CD4-positive, alpha-beta T cell treated with Interleukin-4 for 1 hour (primary cell): ENCODE results near the gene TDRD3.

Source experiments
- DNase-seq, 2 donors: peaks; one replicate each; pipeline ENCODE4 v3.0.0-alpha.2; 2020 to 2022

Gene TDRD3

DNA sequence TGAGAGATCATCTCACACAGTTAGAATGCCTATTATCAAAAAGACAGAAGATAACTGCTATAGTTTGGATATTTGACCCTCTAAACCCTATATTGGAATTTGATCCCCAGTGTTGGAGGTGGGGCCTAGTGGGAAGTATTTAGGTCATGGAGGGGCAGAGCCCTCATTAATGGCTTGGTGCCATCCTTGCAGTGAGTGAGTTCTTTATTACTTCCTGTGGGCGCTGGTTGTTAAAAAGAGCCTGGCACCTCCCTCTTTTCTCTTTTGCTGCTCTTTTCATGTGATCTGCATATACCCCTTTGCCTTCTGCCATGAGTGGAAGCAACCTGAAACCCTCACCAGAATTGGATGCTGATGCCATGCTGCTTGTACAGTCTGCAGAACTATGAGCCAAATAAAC, 66.8 kb downstream of the TDRD3 start:
- DNase-seq, result no peak

DNA sequence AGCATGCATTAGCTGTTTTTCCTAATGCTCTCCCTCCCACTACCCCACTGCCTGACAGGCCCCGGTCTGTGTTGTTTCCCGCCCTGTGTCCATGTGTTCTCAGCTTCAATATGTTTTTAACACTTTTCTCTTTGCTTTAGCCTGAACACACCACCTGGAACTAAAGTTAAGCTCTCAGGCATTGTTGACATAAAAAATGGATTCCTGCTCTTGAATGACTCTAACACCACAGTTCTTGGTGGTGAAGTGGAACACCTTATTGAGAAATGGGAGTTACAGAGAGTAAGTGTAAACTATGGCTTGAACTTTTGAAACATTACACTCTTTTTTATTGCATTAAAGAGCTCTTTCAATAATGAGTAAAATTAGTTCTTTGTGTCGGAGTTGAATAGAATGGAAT, 70.1 kb downstream of the TDRD3 start:
- no peak for DNase-seq

DNA sequence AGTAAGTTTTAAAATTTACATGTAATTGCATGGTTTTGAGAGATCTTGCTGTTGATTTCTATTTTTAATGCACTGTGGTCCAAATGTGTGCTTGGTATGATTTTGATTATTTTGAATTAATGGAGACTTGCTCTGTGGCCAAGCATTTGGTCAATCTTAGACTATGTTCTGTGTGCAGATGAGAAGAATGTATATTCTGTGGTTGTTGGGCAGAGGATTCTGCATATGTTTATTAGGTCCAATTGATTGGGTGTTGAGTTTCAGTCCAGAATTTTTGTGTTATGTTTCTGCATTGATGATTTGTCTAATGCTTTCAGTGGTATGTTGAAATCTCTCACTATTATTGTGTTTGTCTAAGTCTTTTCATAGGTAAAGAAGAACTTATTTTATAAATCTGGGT, 82.3 kb downstream of the TDRD3 start:
- no peak for DNase-seq

DNA sequence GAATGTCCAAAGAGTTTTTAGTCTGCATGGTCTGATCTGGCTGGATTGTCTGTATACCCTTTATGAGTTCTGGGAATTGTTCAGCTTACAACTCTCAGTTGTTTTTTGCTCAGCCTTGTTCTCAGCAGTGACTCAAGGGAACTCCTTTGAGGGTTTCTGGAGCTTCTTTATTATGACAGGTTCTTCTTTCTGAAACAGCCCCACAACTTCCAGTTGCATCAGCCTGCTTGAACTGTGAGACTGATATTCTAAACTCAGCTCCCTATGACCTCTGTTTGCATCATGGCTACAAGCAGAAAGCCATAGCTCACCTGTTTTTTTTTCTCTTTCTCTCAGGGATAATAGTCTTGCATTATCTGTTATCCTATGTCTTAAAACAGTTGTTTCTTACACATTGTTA, 85.0 kb downstream of the TDRD3 start:
- no peak for DNase-seq

DNA sequence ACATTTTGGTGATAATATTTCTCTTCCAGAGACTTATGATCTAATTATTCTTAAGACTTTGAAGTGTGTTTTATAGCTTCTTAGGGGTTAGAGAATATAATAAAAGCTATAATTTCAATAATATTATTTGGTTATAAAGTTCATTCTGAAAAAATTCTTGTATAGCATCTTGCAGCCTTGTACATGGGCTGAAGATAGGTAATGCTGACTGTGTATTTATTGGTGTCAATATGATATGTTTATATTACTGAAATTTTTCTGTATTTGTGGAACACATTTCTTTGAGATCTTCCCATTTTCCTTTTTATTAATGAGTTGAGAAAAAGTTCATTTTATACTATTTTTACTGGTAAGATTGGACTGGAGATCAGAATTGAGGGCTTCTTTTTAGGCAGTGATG, 87.8 kb downstream of the TDRD3 start:
- no peak for DNase-seq

DNA sequence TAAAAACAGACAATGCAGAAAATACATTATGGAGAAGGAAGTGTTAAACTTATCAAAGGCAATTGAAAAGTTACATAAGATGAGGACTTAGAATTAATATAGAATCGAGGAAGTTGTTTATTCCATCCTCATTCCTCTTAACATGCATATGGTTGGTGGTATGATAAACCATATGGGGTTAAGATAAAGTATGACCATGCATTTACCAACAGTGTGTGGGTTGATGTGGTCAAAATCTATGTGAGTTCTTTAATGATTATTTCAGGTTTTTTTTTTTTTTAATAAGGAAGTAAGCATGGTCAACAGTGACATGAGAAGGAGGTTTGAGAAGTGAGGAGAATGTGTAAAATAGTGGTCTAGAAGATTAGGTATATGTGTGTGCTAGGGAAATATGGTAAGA, 94.5 kb downstream of the TDRD3 start:
- DNase-seq, result no peak

DNA sequence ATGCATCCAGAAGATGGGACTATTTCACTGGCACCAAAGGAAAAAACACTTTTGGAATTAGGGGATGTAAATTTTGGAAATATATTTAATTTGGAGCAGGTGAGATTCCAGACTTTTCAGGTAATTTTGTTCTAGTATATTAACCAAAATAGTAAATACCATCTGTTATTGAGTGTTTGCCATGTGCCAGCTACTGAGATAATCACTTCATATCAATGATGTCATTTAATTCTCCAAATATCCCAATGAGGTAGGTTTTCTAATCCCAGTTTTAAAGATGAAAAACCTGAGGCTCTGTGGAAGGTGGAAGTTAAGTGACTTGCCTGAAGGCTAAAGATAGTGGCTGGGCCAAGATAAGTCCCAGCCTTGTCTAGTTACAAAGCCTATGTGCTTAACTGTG, 95.2 kb downstream of the TDRD3 start:
- DNase-seq, result no peak

DNA sequence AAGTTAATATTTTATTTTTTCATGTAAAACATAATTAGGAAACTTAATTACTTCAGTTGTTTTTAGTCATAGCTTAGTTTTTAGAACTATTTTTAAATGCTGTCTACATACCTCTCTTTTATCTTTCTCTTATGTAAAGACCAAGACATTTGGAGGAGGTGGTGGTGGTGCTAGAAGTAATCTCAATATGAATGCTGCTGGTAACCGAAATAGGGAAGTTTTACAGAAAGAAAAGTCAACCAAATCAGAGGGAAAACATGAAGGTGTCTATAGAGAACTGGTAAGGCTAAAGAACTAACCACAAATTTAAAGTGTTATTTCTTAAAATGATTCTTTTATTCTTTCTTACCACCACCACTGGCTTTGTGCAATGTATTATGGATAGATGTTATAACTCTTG, 97.3 kb downstream of the TDRD3 start:
- DNase-seq, result no peak

DNA sequence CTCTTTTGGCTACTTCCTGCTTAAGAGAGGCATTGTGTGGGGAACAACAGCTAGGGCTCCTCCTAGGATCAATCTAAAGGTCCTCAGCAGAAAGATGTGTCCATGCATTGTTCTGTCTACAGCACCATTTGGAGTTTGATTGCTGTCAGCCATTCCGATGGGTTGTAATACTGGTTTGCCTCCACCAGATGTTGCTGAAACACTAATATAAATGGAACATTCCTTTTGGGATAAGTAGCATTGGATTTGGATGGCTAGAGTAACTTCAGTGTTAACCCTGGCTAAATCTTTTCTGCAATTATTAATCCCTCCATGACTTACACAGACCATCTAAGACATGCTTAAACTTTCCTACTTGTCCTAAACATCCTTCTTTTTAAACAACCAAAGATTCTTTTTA, 104.2 kb downstream of the TDRD3 start:
- no peak for DNase-seq

DNA sequence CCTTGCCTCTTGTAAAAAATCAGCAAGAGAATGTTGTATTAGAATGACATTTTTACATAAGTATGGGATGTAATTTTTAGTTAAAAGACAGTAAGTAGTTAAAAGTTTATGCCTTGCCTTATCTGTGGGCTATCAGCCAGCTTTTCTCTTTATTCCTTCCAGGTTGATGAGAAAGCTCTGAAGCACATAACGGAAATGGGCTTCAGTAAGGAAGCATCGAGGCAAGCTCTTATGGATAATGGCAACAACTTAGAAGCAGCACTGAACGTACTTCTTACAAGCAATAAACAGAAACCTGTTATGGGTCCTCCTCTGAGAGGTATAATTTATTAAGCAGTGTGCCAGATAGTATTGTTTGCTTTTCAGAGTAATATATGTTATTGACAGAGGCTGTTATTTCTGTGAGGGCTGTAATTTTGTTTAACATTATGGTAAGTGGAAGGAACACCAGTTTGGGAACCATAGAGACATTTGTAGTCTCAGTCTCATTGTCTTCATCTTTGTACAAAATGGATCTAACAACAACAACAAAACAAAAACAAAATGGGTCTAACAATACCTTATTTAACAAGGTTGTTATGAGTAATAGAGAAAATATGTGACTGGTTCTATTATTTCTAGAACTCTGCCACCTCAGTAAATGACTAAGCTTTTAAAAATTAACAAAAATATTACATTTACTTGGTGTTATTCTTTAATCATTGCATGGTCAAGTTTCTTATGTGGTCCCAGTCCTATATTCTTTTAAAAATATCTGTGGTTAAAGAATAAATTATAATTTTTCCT, 112.8 kb downstream of the TDRD3 start:
- no peak for DNase-seq

DNA sequence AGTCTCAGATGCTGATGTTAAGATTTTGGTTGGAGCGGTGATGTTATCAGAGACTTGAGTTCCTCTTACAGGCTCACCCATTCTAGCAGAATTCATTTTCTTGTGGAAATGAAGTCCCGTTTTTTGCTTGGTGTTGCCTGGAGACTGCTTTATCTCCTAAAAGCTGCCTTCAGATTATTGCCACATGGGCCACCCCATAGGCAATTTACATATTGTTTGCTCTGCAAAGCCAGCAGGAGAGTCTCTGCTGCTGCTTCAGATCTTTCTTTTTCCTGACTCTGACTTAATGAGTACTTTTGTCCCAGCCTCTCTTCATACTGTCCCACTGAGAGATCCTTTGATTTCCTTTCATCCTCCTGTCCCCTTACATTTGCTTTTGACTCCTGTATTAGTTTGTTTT, 114.6 kb downstream of the TDRD3 start:
- no peak for DNase-seq

DNA sequence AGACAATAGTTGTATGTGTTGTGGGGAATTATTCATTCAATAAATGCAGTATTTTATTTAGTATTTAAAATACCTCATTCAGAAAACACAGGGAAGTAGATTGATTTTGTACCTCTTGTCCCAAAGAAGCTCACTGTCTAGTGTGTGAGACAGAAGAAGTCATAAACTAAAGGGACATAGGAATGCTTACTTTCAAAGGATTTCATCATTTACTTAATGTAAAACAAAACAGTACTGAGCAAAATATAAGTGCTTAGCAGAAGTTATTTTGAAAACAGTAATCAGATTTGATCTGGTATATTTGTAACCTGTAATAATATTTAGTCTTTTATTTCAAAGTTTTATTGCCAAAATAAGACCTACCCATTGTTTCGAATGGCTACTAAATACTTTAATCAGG, 117.9 kb downstream of the TDRD3 start:
- DNase-seq, result no peak

DNA sequence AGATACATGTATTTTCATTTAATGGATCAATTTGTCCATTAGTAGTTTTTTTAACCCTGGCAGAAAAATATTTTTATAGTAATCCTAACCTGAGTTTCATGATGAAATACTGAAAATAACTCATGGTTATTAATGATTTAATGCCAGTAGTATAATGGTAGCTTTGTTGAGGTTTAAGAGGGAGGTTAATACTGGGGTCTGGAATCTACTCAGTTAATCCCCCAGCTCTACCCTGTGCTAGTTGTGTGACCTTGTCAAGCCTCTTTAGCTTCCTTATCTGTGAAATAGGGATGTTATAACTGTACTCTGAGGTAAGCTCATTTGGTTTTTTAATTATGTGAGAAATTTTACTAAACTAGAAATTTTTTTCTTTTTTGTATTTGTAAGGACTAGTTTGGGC, 122.5 kb downstream of the TDRD3 start:
- DNase-seq, result no peak

DNA sequence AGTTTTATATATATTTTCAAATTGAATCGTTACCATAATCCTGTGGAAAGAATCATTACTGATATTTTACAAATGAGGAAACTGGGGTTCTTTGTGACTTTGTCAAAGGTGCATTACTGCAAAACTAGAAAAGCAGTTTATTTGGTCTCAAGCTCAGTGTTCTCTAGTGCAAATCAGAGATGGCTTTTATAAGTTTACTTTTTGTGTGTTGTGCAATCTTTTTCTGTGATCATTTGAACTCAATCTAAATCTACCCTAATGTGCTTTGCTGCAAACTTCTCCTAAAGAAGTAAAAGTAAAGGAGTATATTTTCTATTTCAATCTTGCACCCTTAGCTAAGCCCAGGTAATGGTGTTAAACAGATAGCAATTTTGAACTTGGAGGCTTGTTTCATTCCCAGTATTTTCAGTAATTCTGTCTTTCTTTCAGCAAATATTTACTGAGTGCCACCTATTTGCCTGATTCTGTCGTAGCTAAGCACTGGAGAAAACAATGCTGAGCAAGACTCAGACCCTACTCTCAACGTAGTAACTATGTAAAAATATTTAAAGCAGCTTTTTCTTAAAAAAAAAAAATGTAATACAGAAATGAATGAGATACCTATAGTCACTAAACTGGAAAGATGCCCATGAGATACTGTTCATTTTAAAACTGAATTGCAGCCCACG, 124.0 kb downstream of the TDRD3 start:
- no peak for DNase-seq

DNA sequence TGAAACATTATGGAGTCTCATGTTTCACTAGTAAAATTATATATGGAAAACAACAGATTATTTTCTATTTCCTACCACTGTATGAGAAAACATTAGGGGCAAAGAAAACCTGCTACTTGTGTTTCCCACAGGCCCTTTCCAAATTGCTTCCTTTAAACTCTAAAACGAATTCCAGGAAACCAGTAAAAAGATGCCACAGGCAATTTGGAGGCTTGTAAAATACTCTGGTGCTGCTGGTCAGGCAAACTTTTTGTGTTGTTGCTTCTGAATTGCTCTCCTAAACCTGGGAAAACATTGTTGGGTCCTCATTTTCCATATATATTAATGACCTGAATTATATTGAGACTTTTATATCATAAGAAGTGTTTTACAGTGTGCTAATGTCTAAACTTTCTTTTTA, 141.5 kb downstream of the TDRD3 start:
- no peak for DNase-seq

DNA sequence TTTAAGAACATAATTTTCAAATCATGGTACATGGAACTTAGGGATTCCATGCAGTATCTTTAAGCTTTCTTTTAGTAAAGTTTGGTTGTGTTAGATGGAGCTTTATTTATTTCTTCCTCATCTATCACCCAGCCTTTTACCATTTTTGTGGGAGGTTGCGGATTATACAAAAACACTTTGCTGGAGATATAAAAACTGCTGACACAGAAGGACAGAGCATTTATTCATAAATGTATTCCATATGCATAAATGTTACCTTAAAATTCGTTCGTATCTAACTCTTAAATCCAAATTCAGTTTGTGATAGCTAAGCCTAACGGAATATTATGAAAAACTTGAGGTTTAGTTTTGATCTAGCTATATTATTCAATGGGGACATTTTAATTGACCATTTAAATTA, 143.3 kb downstream of the TDRD3 start:
- no peak for DNase-seq

DNA sequence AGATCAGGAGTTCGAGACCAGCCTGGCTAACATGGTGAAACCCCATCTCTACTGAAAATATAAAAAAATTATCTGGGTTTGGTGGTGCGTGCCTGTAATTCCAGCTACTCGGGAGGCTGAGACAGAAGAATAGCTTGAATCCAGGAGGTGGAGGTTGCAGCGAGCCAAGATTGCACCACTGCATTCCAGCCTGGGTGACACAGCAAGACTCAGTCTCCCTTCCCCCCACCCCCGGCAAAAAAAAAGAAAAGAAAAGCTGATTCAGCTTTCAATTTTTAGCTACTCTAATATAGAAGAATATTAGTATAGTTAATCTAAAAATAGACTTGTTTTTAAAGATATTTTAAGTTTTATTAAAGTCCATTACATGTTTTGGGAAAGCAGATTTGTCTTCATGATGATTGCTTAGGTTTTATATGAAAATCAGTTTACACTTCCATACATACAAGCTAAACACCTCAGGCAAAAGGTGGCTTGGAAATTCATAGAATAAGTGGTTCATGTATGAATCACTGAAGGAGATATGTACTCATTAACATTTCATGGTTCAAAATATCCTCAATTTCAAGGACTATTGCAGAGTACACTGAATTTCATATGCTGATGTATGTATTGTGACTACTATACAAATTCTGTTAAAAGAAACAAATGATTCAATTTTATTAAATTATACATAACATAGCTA, 165.2 kb downstream of the TDRD3 start:
- DNase-seq, result no peak

DNA sequence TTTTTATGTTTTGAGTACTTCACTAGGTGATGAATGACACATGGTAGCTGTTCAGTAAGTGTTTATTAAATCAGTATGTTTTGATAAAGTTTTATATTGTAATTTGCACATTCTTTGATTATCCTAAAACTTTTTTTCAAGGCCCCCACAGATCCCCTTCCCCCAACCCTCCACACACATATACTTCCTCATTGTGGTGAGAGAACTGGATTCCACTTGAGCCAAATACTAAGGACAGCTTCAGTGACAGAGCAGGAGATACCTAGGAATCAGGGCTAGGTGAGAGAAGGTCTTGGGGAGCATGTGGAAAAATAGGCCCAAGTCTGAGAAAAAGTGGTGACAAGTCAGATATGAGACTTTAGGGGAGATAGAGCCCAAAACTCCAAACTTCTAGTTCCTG, 174.6 kb downstream of the TDRD3 start:
- no peak for DNase-seq

DNA sequence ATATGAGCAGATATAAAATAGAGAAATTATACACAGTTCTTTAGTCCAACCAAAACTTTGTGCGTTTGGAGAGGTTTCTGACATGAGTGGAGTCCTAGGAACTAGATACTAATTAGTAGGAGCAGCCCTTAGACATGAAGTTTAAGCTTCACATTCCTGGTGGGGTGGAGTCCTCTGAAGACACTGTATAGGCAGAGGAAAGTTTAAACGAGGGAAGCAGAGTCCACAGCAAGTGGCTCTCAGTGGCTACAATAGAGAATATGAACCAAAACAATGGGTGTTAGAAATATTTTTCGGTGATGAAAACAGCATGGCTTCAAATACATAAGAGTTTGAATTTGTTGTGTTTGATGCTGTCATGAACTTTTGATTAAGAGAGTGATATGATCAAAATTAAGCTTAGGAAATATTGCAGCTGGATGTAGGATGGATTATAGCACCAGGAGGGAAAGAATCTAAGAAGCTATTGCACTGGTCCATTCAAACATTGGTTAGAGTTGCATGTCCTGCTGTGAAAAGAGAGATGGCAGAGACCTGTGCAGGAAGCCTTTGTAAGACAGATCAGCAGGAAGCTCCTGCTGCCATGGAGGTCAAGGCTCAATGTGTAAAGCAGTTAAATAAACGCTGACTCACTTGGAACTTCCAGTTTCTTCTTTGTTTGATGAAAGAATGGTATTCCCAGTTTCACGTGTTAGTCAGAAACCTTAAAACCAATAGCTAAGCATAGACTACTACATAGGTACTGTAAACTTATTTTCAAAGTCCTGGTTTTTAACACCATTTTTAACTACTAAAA, 175.2 kb downstream of the TDRD3 start:
- no peak for DNase-seq

DNA sequence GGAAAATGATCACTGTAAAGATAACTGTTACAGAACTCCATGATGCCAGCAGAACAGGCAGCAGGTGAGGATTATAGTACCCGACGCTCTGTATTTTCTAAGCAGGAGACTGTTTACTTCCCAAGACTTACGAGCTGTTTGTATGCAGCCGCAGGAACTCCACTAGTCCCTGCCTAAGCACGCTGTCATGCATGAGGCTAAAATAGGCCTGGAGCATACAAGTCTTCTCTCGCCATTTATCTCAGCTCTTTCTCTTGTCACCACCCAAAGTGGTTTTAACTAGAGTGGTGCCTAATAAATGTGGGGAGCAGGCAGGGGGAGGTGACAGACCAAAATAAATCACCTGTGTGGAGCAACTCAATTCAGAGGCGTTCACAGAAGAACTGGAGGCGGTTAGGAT, 175.8 kb downstream of the TDRD3 start:
- no peak for DNase-seq

DNA sequence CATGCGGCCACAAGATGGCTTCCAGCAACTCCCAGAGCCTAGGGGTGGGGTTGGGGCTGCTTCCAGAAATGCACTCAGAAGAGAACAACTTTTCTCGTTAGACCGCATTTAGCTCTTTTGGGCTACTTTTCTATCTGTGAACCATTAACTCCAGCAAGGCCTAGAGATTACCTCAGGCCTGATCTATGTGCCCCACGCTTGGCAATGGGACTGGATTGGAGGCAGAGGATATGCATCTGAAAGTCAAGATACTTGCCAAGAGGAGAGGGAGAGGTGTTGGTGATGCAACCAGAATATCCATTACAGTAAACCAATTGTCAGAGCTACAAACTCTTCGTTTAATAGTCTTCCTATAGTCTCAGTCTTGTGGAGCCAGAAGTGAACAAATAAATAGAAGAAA, 177.7 kb downstream of the TDRD3 start:
- DNase-seq, result no peak

DNA sequence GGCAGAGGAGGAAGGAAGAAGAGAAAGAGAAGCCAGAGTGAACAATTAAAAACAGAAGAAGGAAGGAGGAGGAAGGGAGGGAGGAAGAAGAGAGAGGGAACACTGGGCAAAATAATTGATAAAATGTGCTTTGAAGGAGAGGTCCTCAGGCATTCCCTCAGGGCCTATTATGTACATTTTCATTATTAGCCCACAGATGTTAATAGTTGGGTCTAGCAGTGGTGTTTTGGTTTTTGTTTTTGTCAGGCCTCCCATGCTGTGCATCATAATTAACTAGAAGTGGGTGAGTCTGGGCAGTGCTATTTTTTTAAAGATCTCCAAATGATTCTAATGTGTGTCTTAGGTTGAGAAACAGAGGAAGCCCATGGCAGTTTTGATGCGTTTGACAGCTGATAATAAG, 178.1 kb downstream of the TDRD3 start:
- DNase-seq, result no peak

DNA sequence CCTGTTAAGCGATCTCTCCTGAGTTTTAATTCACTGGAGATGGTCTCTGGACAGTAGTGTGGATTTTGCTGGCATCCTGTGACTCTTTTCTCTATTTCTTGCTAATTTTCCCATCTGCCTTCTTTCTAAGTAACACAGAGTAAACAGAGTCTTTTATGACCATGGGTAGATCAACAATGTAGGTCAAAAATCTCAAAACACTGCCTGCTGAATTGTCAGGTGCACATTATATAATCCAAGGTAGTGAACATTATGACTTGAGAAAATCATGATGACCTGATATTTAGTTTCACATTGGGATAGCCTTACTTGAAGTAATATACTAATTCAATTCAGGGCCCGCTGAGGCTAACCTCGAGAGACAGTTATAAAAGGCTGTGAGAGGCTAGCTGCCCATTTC, 180.7 kb downstream of the TDRD3 start:
- DNase-seq, result no peak
